Karpas-422 (cell line): Measurements from ENCODE around the gene HSD11B1. TPM values are rescaled to one million over a fixed set of nuclear protein-coding genes. Genes with fewer than 3 reads are reported as not detected.

Source experiments
- DNase-seq: peaks from one replicate; pipeline ENCODE4 v3.0.0-alpha.2; 2015
- H2AFZ ChIP-seq: fragments of 200-600 bp; sonication (generic); 2 replicates; pipeline ENCODE4 v1.6.1; 2014; ENCODE audit warnings: antibody characterized with exemption, low read length, mixed read lengths
- H3K27ac ChIP-seq: fragments of 200-600 bp; sonication (generic); 2 replicates; pipeline ENCODE4 v1.5.1; 2014; ENCODE audit warnings: mild to moderate bottlenecking, low read length, moderate library complexity
- H3K27me3 ChIP-seq: fragments of 200-600 bp; sonication (generic); 2 replicates; pipeline ENCODE4 v1.6.1; 2014; ENCODE audit warnings: low read length, mixed read lengths
- H3K36me3 ChIP-seq: fragments of 200-600 bp; sonication (generic); 2 replicates; pipeline ENCODE4 v1.6.1; 2014; ENCODE audit warnings: low read length, mixed read lengths; ENCODE audit not compliant: insufficient read depth
- H3K4me1 ChIP-seq: fragments of 200-600 bp; sonication (generic); 2 replicates; pipeline ENCODE4 v1.6.1; 2014; ENCODE audit warnings: mild to moderate bottlenecking, low read length, mixed read lengths
- H3K4me2 ChIP-seq: fragments of 200-600 bp; sonication (generic); 2 replicates; pipeline ENCODE4 v1.6.1; 2014; ENCODE audit warnings: low read length, low read depth, mild to moderate bottlenecking; ENCODE audit not compliant: poor library complexity, severe bottlenecking
- H3K4me3 ChIP-seq: fragments of 200-600 bp; sonication (generic); 2 replicates; pipeline ENCODE4 v1.5.1; 2014; ENCODE audit warnings: mild to moderate bottlenecking, antibody characterized with exemption, low read length, mixed read lengths
- H3K79me2 ChIP-seq: fragments of 200-600 bp; sonication (generic); 2 replicates; pipeline ENCODE4 v1.6.1; 2014; ENCODE audit warnings: mild to moderate bottlenecking, low read length, mixed read lengths
- H3K9ac ChIP-seq: fragments of 200-600 bp; sonication (generic); 2 replicates; pipeline ENCODE4 v1.6.0; 2014; ENCODE audit warnings: low read length
- H3K9me2 ChIP-seq: fragments of 200-600 bp; sonication (generic), shearing (Covaris generic); replicated peaks from 2 replicates; pipeline ENCODE4 v1.6.0; 2014; ENCODE audit warnings: mild to moderate bottlenecking, low read length, moderate library complexity; ENCODE audit not compliant: insufficient read depth
- H3K9me3 ChIP-seq: fragments of 300-700, 200-600 bp; sonication (generic); 2 replicates; pipeline ENCODE4 v1.6.1; 2014; ENCODE audit warnings: low read length, mixed read lengths
- H4K20me1 ChIP-seq: fragments of 200-600 bp; sonication (generic); 2 replicates; pipeline ENCODE4 v1.6.1; 2014; ENCODE audit warnings: mild to moderate bottlenecking, antibody characterized with exemption, low read length, low read depth; ENCODE audit not compliant: insufficient read depth
- total RNA-seq: library from RNA; depleted of rRNA; stranded (reverse); fragments of >200 nt; shearing (Covaris generic); gene quantifications from 2 replicates; pipeline ENCODE4 v1.2.3, GENCODE V29; 2014; ENCODE audit warnings: low replicate concordance

HSD11B1 gene
- total RNA-seq, 1 experiment from 2014 or later: not detected

GRCh38 chr1:209748620-209749019 is 44.0 kb downstream of the HSD11B1 start:
- H3K79me2 ChIP-seq: no peaks in the 10 kb centered on the region
- no peak overlapping the region for H3K4me2 ChIP-seq
- no peak overlapping the region for H3K9ac ChIP-seq
- H3K27me3 ChIP-seq: no peaks in the 10 kb centered on the region
- H3K9me2 ChIP-seq: no peaks in the 10 kb centered on the region
- H3K4me3 ChIP-seq: no peak overlapping the region
- H2AFZ ChIP-seq: no peak overlapping the region
- DNase-seq: no peak
- H3K36me3 ChIP-seq: no peaks in the 10 kb centered on the region
- H3K4me1 ChIP-seq: peaks cover 7% of the 10 kb centered on the region; the same call in 1 of the 2 replicates
- no peaks in the 10 kb centered on the region for H4K20me1 ChIP-seq
- no peak overlapping the region for H3K27ac ChIP-seq
- H3K9me3 ChIP-seq: no peaks in the 10 kb centered on the region

GRCh38 chr1:209749205-209749604 is 44.6 kb downstream of the HSD11B1 start:
- Histone ChIP-seq H2AFZ (no peak overlapping the region), H3K4me1 (peaks cover 7% of the 10 kb centered on the region; the same call in 1 of the 2 replicates), H3K36me3 (no peaks in the 10 kb centered on the region)

GRCh38 chr1:209749670-209750323 is 45.2 kb downstream of the HSD11B1 start:
- no peaks in the 10 kb centered on the region for H3K9me2 ChIP-seq
- no peaks in the 10 kb centered on the region for H3K36me3 ChIP-seq
- H3K4me3 ChIP-seq: no peak overlapping the region
- peaks cover 7% of the 10 kb centered on the region; the same call in 1 of the 2 replicates for H3K4me1 ChIP-seq
- no peak for DNase-seq
- no peaks in the 10 kb centered on the region for H3K27me3 ChIP-seq
- no peaks in the 10 kb centered on the region for H3K79me2 ChIP-seq
- no peaks in the 10 kb centered on the region for H3K9me3 ChIP-seq
- H3K4me2 ChIP-seq: no peak overlapping the region
- no peak overlapping the region for H3K9ac ChIP-seq
- no peaks in the 10 kb centered on the region for H4K20me1 ChIP-seq
- no peak overlapping the region for H2AFZ ChIP-seq
- no peak overlapping the region for H3K27ac ChIP-seq

More at GRCh38 chr1:209749205-209749604, 44.6 kb downstream of the HSD11B1 start:
- H4K20me1 ChIP-seq: no peaks in the 10 kb centered on the region
- H3K79me2 ChIP-seq: no peaks in the 10 kb centered on the region
- H3K4me3 ChIP-seq: no peak overlapping the region
- H3K9me2 ChIP-seq: no peaks in the 10 kb centered on the region
- no peak for DNase-seq
- no peak overlapping the region for H3K27ac ChIP-seq
- no peak overlapping the region for H3K4me2 ChIP-seq
- H3K9me3 ChIP-seq: no peaks in the 10 kb centered on the region
- no peaks in the 10 kb centered on the region for H3K27me3 ChIP-seq
- no peak overlapping the region for H3K9ac ChIP-seq

DNA sequence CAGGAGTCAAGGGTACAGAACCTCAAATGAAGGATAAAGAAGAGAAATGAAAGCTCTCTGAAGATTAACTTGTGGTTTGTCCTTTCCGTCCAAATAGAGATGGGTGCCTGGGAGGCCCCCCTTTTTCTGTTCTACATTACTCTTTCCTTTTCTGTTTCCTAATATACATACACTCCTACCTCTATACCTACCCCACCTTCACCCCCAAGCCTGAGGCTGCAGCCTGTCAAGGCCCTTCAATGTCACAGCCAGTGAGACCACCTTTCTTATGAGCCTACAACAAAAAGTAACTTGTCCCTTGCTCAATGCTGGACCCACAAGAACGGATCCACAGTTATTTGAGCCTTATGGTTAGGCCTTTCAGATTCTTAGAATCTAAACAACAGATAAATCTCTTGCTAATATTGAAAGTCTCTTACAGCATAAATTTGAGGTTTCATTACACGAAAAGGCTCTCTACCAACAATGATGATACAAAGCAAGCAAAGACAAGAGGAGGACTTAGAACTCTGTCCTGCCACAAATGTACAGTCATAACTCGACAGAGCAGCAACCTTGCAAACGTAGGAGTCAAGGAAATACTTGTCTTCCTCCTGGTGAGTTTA is 47.1 kb downstream of the HSD11B1 start:
- H3K79me2 ChIP-seq: no peaks in the 10 kb centered on the region
- H3K27ac ChIP-seq: no peak overlapping the region
- peaks cover 13% of the 10 kb centered on the region for H3K4me1 ChIP-seq
- no peaks in the 10 kb centered on the region for H4K20me1 ChIP-seq
- no peak overlapping the region for H2AFZ ChIP-seq
- H3K4me3 ChIP-seq: no peak overlapping the region
- no peak for DNase-seq
- H3K9ac ChIP-seq: no peak overlapping the region
- H3K9me2 ChIP-seq: no peaks in the 10 kb centered on the region
- no peaks in the 10 kb centered on the region for H3K27me3 ChIP-seq
- H3K4me2 ChIP-seq: no peak overlapping the region
- H3K9me3 ChIP-seq: no peaks in the 10 kb centered on the region
- no peaks in the 10 kb centered on the region for H3K36me3 ChIP-seq

DNA sequence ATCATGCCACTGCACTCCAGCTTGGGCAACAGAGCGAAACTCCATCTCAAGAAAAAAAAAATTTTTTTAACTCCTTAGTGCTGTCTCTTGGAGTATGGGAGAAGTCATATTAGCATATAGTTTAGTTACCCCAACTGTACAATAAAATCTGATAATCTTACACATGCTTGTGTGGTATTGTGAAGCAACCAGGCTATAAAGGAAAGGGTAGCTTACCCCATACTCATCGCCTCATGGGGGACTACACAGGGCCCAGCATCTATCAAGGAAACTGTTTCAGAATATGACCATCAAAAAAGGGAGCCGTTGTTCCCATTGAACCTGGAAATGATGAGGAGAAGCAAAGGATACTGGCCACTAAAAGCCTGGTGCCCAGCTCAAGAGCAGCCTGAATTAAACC is 48.2 kb downstream of the HSD11B1 start:
- H2AFZ ChIP-seq: no peak overlapping the region
- H3K4me2 ChIP-seq: no peak overlapping the region
- no peak overlapping the region for H3K4me3 ChIP-seq
- H3K27me3 ChIP-seq: no peaks in the 10 kb centered on the region
- H3K9me2 ChIP-seq: no peaks in the 10 kb centered on the region
- H3K36me3 ChIP-seq: no peaks in the 10 kb centered on the region
- no peak overlapping the region for H3K9ac ChIP-seq
- no peaks in the 10 kb centered on the region for H3K79me2 ChIP-seq
- no peaks in the 10 kb centered on the region for H3K9me3 ChIP-seq
- no peak overlapping the region for H3K27ac ChIP-seq
- DNase-seq: no peak
- H4K20me1 ChIP-seq: no peaks in the 10 kb centered on the region
- H3K4me1 ChIP-seq: peaks cover 10% of the 10 kb centered on the region

GRCh38 chr1:209755256-209755655 is 50.6 kb downstream of the HSD11B1 start:
- Histone ChIP-seq H3K9me2 (no peaks in the 10 kb centered on the region), H3K9ac (no peak overlapping the region), H3K9me3 (no peaks in the 10 kb centered on the region), H4K20me1 (no peaks in the 10 kb centered on the region), H3K79me2 (no peaks in the 10 kb centered on the region), H3K4me3 (no peak overlapping the region), H3K27ac (no peak overlapping the region), H2AFZ (0 out of 2 replicates have a peak overlapping the region, but pooled peaks have one; percentile 57), H3K36me3 (no peaks in the 10 kb centered on the region), H3K27me3 (no peaks in the 10 kb centered on the region), H3K4me2 (no peak overlapping the region), H3K4me1 (peaks cover 6% of the 10 kb centered on the region)
- no peak for DNase-seq

GRCh38 chr1:209755926-209756614 is 51.4 kb downstream of the HSD11B1 start, which contains the start of gene TRAF3IP3:
TSS of gene TRAF3IP3 (plus strand) at chr1:209756053. CDS start at chr1:209760040, 3,987 bp downstream.
- Histone ChIP-seq H3K4me3 (no peak within 1 kb of the TSS), H3K27ac (no peak within 1 kb of the TSS), H4K20me1 (no peaks in the 10 kb centered on the region), H3K9ac (peak within 1 kb of the TSS; percentile 24; the same call in 1 of the 2 replicates), H3K79me2 (no peaks in the 10 kb centered on the region), H3K9me3 (no peaks in the 10 kb centered on the region), H3K4me2 (no peak within 1 kb of the TSS), H3K9me2 (no peaks in the 10 kb centered on the region), H2AFZ (peak within 1 kb of the TSS; percentile 57; the same call in 1 of the 2 replicates), H3K4me1 (peaks cover 6% of the 10 kb centered on the region), H3K36me3 (no peaks in the 10 kb centered on the region), H3K27me3 (no peaks in the 10 kb centered on the region)
- DNase-seq: peak; percentile 65
